HUES6 (cell line): Measurements from ENCODE around the gene NLRC3.
"Not testable (repeated sequence)": the region's sequence is repeated elsewhere in the genome, so short reads cannot be mapped to it uniquely, and the experiment has no call there.

Experiments
- H3K27ac ChIP-seq: 2 replicates; pipeline ENCODE4 v1.7.0; 2013; ENCODE audit warnings: low read depth, mild to moderate bottlenecking, low read length, inconsistent platforms
- H3K27me3 ChIP-seq: 2 replicates; pipeline ENCODE4 v1.6.1; 2013; ENCODE audit warnings: low read length; ENCODE audit not compliant: control insufficient read depth, insufficient read depth
- H3K36me3 ChIP-seq: 2 replicates; pipeline ENCODE4 v1.6.1; 2013; ENCODE audit warnings: low read length; ENCODE audit not compliant: control insufficient read depth, insufficient read depth
- H3K4me1 ChIP-seq: 2 replicates; pipeline ENCODE4 v1.6.1; 2013; ENCODE audit warnings: low read length; ENCODE audit not compliant: control insufficient read depth, insufficient read depth
- H3K4me3 ChIP-seq: 2 replicates; pipeline ENCODE4 v1.5.1; 2013; ENCODE audit warnings: low read depth, low read length
- H3K9ac ChIP-seq: one replicate; pipeline ENCODE4 v1.6.1; 2013; ENCODE audit warnings: mild to moderate bottlenecking, low read length
- H3K9me3 ChIP-seq: 2 replicates; pipeline ENCODE4 v1.6.1; 2013; ENCODE audit warnings: low read depth, low read length; ENCODE audit not compliant: control insufficient read depth, insufficient read depth

NLRC3 gene

DNA sequence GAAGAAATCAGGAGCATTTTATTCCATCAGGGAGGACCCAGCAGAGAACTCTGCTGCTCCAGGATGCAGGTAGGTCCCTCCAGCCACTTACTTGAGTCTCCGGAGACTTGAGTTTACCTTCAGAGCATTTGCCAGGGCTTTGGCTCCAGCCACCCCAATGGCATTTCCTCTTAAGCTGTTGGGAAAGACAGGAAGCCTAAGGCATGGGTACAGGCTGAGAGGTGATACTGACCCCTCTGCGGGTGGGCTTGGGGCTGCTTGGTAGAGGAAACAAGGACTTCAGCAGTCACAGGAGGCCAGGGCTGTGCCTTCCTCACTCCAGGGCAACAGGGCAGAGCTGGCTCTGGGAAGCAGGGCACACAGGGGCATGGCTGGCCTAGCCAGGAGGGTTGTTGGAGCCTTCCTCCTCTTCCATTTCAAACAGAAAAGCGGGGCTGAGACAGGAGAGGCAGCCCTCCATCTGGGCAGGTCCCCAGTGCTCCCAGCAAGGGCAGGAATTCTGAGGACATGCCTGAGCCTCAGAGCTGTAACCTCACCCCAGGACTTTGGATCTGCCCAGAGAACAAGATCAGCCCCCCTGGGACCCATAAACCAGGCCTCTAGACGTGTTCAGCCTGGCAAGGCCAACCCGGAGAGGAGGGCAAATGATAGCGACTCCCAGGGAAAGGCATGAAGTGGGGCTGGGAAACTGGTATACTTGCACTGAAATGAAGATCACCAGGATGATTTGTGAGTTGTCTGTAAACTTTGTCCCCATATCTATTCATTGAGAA, 34.4 kb downstream of the NLRC3 start:
- H3K9ac ChIP-seq: no peak overlapping the region
- H3K36me3 ChIP-seq: peaks cover 12% of the 10 kb centered on the region
- no peak overlapping the region for H3K27ac ChIP-seq

DNA sequence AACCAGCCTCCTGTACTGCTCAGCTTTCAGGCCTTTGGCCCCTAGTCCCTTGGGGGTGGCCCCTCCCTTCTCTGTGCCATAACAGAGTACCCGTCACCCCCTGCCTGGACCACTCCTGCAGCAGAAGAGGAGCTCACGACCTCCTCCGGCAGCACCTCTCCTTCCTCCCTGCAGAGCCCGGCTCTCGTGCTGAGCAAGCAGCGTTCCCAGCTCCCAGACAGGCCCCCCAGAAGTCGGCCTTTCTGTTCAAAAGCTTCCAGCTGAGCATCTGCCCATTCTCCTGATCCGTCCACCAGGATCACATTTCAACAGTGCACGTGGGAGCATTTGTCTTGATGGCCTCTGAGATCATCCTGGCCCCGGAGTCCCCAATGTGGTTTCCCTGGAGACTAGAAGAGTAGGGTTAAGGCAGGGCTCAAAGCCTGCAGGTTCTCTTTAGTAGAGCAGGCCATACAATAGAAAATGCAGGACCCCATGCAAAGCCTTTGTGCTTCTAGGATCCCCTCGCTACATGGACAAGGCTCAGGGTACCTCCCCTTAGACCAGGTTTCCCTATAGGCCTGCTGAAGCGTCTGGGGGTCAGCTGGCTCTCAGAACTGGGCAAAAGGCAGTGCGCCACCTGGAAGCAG, 35.6 kb downstream of the NLRC3 start:
- Histone ChIP-seq H3K9ac (no peak overlapping the region), H3K27me3 (no peaks in the 10 kb centered on the region)

More for the DNA sequence above, 34.4 kb downstream of the NLRC3 start:
- Histone ChIP-seq H3K4me1 (peaks cover 7% of the 10 kb centered on the region; the same call in 1 of the 2 replicates), H3K4me3 (no peak overlapping the region), H3K27me3 (no peaks in the 10 kb centered on the region), H3K9me3 (no peaks in the 10 kb centered on the region)

DNA sequence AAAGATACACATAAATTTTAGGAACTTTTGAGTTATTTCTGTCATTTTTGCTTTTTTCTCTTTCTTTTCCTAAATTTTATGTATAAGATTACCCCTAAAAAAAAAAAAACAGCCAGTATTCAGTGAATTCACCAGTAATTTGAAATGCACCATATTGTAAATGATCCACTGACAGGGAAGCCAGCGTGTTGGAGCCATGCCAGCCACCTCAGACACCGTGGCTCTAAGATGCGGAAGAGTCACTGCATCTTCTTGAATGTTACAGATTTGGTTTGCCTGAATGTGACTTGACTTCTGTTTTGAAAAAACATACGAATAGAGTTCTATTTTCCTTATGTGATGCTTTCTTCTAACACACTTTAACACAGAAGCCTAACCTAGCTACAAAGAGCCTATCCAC, 39.0 kb downstream of the NLRC3 start:
- H3K27ac ChIP-seq: no peak overlapping the region
- peaks cover 36% of the 10 kb centered on the region for H3K36me3 ChIP-seq
- H3K9ac ChIP-seq: no peak overlapping the region
- peaks cover 6% of the 10 kb centered on the region; the same call in 1 of the 2 replicates for H3K4me1 ChIP-seq
- H3K27me3 ChIP-seq: no peaks in the 10 kb centered on the region
- H3K4me3 ChIP-seq: no peak overlapping the region
- H3K9me3 ChIP-seq: no peaks in the 10 kb centered on the region

More for the DNA sequence above, 35.6 kb downstream of the NLRC3 start:
- Histone ChIP-seq H3K4me3 (no peak overlapping the region), H3K36me3 (peaks cover 16% of the 10 kb centered on the region), H3K4me1 (peaks cover 7% of the 10 kb centered on the region; the same call in 1 of the 2 replicates), H3K27ac (no peak overlapping the region), H3K9me3 (no peaks in the 10 kb centered on the region)

- no peaks in the 10 kb centered on the region for H3K27me3 ChIP-seq
- no peaks in the 10 kb centered on the region for H3K9me3 ChIP-seq
- no peak overlapping the region for H3K9ac ChIP-seq
- H3K4me1 ChIP-seq: no peaks in the 10 kb centered on the region
- peaks cover 46% of the 10 kb centered on the region for H3K36me3 ChIP-seq
- H3K27ac ChIP-seq: no peak overlapping the region
- no peak overlapping the region for H3K4me3 ChIP-seq
These were observed 40.4 kb downstream of the NLRC3 start for GRCh38 chr16:3536851-3537250.

GRCh38 chr16:3536271-3536731, 40.9 kb downstream of the NLRC3 start:
- Histone ChIP-seq H3K9me3 (no peaks in the 10 kb centered on the region), H3K4me3 (no peak overlapping the region), H3K27ac (no peak overlapping the region), H3K9ac (no peak overlapping the region), H3K27me3 (no peaks in the 10 kb centered on the region), H3K4me1 (no peaks in the 10 kb centered on the region), H3K36me3 (peaks cover 48% of the 10 kb centered on the region)

- H3K9me3 ChIP-seq: no peaks in the 10 kb centered on the region
- peaks cover 52% of the 10 kb centered on the region for H3K36me3 ChIP-seq
- H3K27ac ChIP-seq: no peak overlapping the region
- no peaks in the 10 kb centered on the region for H3K4me1 ChIP-seq
- no peaks in the 10 kb centered on the region for H3K27me3 ChIP-seq
- no peak overlapping the region for H3K9ac ChIP-seq
- no peak overlapping the region for H3K4me3 ChIP-seq
These were observed 43.1 kb downstream of the NLRC3 start for GRCh38 chr16:3534126-3534525.

GRCh38 chr16:3532741-3533140, 44.5 kb downstream of the NLRC3 start:
- Histone ChIP-seq H3K9me3 (no peaks in the 10 kb centered on the region), H3K36me3 (peaks cover 58% of the 10 kb centered on the region), H3K27ac (no peak overlapping the region), H3K27me3 (no peaks in the 10 kb centered on the region), H3K9ac (no peak overlapping the region), H3K4me3 (no peak overlapping the region), H3K4me1 (no peaks in the 10 kb centered on the region)

- no peak overlapping the region for H3K27ac ChIP-seq
- no peak overlapping the region for H3K9ac ChIP-seq
- H3K4me1 ChIP-seq: no peaks in the 10 kb centered on the region
- H3K27me3 ChIP-seq: no peaks in the 10 kb centered on the region
- no peaks in the 10 kb centered on the region for H3K9me3 ChIP-seq
- H3K4me3 ChIP-seq: no peak overlapping the region
- H3K36me3 ChIP-seq: peaks cover 52% of the 10 kb centered on the region
These were observed 46.8 kb downstream of the NLRC3 start for GRCh38 chr16:3530371-3530914.

DNA sequence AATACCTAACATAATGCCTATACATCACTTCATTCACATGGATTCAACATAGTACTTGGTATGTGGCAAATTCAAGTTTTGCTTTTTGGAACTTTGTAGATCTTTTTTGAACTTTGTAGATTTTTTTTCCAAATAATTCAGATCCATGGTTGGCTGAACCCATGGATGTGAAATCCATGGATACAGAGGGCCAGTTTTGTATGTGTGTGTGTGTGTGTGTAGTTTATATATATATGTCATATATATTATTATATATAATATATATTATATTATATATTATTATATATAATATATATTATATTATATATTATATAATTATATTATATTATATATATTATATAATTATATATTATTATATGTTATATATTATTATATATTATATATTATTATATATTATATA, 48.0 kb downstream of the NLRC3 start:
- Histone ChIP-seq H3K4me3 (no peak overlapping the region), H3K27ac (no peak overlapping the region), H3K4me1 (no peaks in the 10 kb centered on the region), H3K36me3 (peaks cover 54% of the 10 kb centered on the region), H3K9ac (no peak overlapping the region), H3K27me3 (no peaks in the 10 kb centered on the region), H3K9me3 (no peaks in the 10 kb centered on the region)

DNA sequence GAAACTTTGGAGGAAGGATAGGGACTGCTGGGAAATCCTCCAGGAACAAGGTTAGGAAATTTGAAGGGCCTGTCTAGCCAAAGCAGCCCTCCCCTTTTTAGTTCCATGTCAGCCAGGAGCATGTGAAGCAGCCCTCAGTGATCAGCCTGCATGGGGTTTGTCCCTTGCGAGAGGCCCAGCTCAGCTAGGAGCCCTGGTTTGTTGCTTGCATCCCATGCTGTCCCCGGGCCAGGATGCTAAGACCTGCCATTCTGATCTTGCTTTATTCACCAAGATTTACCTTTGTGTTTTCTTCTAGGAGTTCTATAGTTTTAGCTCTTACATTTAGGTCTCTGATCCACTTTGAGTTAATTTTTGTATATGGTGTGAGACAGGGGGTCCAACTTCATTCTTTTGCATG, 48.8 kb downstream of the NLRC3 start:
- Histone ChIP-seq H3K9me3 (no peaks in the 10 kb centered on the region), H3K27ac (no peak overlapping the region), H3K4me1 (no peaks in the 10 kb centered on the region), H3K9ac (no peak overlapping the region), H3K4me3 (no peak overlapping the region), H3K36me3 (peaks cover 56% of the 10 kb centered on the region), H3K27me3 (no peaks in the 10 kb centered on the region)

DNA sequence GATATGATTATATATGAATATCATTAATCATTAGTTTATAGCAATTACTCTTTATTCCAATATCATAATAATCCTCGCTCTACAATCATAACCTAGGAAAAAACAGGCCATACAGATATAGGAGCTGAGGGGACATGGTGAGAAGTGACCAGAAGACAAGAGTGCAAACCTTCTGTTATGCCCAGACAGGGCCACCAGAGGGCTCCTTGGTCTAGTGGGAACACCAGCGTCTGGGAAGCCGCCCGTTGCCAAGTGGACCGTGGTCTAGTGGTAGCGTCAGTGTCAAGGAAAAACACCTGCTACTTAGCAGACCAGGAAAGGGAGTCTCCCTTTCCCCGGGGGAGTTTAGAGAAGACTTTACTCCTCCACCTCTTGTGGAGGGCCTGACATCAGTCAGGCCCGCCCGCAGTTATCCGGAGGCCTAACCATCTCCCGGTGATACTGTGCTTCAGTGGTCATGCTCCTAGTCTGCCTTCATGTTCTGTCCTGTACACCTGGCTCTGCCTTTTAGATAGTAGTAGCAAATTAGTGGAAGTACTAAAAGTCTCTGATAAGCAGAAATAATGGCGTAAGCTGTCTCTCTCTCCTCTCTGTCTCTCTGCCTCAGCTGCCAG, 49.9 kb downstream of the NLRC3 start:
- not testable (repeated sequence) for H3K27me3 ChIP-seq, H3K9ac ChIP-seq, H3K9me3 ChIP-seq, H3K27ac ChIP-seq, H3K4me1 ChIP-seq, H3K4me3 ChIP-seq
- H3K36me3 ChIP-seq: peaks cover 52% of the 10 kb centered on the region
